ENCODE data around the gene GCNT3.

Gene GCNT3

GRCh38 chr15:59654046-59654445 is 42.5 kb downstream of the GCNT3 start:
- Histone ChIP-seq H3K27ac (ENCODE audit: low read depth, low read length) (no peak overlapping the region), H3K9me2 (replicated peaks; ENCODE audit: control insufficient read depth, low read length) (no peaks in the 10 kb centered on the region), H3K36me3 (ENCODE audit: control insufficient read depth, low read length) (peaks cover 71% of the 10 kb centered on the region), H3K9me3 (ENCODE audit: control insufficient read depth, insufficient read depth, low read length) (no peaks in the 10 kb centered on the region), H3K4me3 (ENCODE audit: low read length) (no peak overlapping the region), H3K79me2 (ENCODE audit: control insufficient read depth, low read length) (peaks cover 56% of the 10 kb centered on the region), H4K20me1 (ENCODE audit: control insufficient read depth, insufficient read depth, low read depth, low read length) (no peaks in the 10 kb centered on the region), H3K4me2 (ENCODE audit: low read length) (no peak overlapping the region), H3K27me3 (ENCODE audit: control insufficient read depth, low read length) (no peaks in the 10 kb centered on the region), H3K4me1 (ENCODE audit: control insufficient read depth, low read length) (peaks cover 22% of the 10 kb centered on the region), H3F3A (ENCODE audit: control insufficient read depth, insufficient read depth) (peaks cover 15% of the 10 kb centered on the region; the same call in 1 of the 2 replicates)
- TF ChIP-seq, protein P1, sequence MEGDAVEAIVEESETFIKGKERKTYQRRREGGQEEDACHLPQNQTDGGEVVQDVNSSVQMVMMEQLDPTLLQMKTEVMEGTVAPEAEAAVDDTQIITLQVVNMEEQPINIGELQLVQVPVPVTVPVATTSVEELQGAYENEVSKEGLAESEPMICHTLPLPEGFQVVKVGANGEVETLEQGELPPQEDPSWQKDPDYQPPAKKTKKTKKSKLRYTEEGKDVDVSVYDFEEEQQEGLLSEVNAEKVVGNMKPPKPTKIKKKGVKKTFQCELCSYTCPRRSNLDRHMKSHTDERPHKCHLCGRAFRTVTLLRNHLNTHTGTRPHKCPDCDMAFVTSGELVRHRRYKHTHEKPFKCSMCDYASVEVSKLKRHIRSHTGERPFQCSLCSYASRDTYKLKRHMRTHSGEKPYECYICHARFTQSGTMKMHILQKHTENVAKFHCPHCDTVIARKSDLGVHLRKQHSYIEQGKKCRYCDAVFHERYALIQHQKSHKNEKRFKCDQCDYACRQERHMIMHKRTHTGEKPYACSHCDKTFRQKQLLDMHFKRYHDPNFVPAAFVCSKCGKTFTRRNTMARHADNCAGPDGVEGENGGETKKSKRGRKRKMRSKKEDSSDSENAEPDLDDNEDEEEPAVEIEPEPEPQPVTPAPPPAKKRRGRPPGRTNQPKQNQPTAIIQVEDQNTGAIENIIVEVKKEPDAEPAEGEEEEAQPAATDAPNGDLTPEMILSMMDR (IDR thresholded peaks at IDR 0.05; ENCODE audit: low read depth, low read length, poor library complexity, severe bottlenecking): no peak
- no peak for TF ChIP-seq EZH2phosphoT487 (IDR thresholded peaks at IDR 0.05; ENCODE audit: borderline replicate concordance, low read length)

- Histone ChIP-seq H3K4me1 (ENCODE audit: control insufficient read depth, low read length) (peaks cover 22% of the 10 kb centered on the region), H3K27me3 (ENCODE audit: control insufficient read depth, low read length) (no peaks in the 10 kb centered on the region), H3F3A (ENCODE audit: control insufficient read depth, insufficient read depth) (peaks cover 14% of the 10 kb centered on the region), H3K79me2 (ENCODE audit: control insufficient read depth, low read length) (peaks cover 51% of the 10 kb centered on the region), H3K36me3 (ENCODE audit: control insufficient read depth, low read length) (peaks cover 64% of the 10 kb centered on the region), H3K9me3 (ENCODE audit: control insufficient read depth, insufficient read depth, low read length) (no peaks in the 10 kb centered on the region), H4K20me1 (ENCODE audit: control insufficient read depth, insufficient read depth, low read depth, low read length) (no peaks in the 10 kb centered on the region), H3K4me3 (ENCODE audit: low read length) (peak within 1 kb of the TSS; percentile 87), H3K4me2 (ENCODE audit: low read length) (peak within 1 kb of the TSS; percentile 70), H3K9me2 (replicated peaks; ENCODE audit: control insufficient read depth, low read length) (no peaks in the 10 kb centered on the region), H3K27ac (ENCODE audit: low read depth, low read length) (peak within 1 kb of the TSS; percentile 57)
- TF ChIP-seq, protein P1 (IDR thresholded peaks at IDR 0.05; ENCODE audit: low read depth, low read length, poor library complexity, severe bottlenecking): no peak
- no peak for TF ChIP-seq EZH2phosphoT487 (IDR thresholded peaks at IDR 0.05; ENCODE audit: borderline replicate concordance, low read length)
Observed at GRCh38 chr15:59656897-59657634, 45.5 kb downstream of the GCNT3 start, which contains the start of gene GTF2A2. Gene GTF2A2 (minus strand): TSS chr15:59657515. CDS start chr15:59652277, 5,238 bp downstream.

DNA sequence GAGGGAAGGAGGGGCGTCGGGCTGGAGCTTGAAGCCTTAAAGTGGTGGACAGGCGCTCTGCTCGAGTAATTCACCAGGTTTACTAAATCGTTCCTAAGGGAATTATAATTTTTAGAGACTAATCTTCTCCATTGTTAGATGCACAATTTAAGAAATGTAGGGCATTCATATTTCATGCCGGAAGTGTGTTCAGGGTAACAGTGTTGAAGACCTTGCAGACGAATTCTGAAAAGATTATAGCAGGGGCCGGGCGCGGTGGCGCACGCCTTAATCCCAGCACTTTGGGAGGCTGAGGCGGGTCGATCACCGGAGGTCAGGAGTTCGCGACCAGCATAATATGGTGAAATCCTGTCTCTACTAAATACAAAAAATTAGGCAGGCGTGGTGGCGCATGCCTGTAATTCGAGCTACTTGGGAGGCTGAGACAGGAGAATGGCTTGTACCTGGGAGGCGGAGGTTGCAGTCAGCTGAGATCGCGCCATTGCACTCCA is 46.1 kb downstream of the GCNT3 start:
- peaks cover 64% of the 10 kb centered on the region for H3K36me3 ChIP-seq (ENCODE audit: control insufficient read depth, low read length)
- no peaks in the 10 kb centered on the region for H4K20me1 ChIP-seq (ENCODE audit: control insufficient read depth, insufficient read depth, low read depth, low read length)
- TF ChIP-seq, protein P1 (IDR thresholded peaks at IDR 0.05; ENCODE audit: low read depth, low read length, poor library complexity, severe bottlenecking): no peak
- no peak for TF ChIP-seq EZH2phosphoT487 (IDR thresholded peaks at IDR 0.05; ENCODE audit: borderline replicate concordance, low read length)
- H3K27me3 ChIP-seq (ENCODE audit: control insufficient read depth, low read length): no peaks in the 10 kb centered on the region
- H3K27ac ChIP-seq (ENCODE audit: low read depth, low read length): no peak overlapping the region
- peaks cover 19% of the 10 kb centered on the region for H3F3A ChIP-seq (ENCODE audit: control insufficient read depth, insufficient read depth)
- peaks cover 46% of the 10 kb centered on the region for H3K79me2 ChIP-seq (ENCODE audit: control insufficient read depth, low read length)
- H3K9me3 ChIP-seq (ENCODE audit: control insufficient read depth, insufficient read depth, low read length): no peaks in the 10 kb centered on the region
- peaks cover 22% of the 10 kb centered on the region for H3K4me1 ChIP-seq (ENCODE audit: control insufficient read depth, low read length)
- peak overlapping the region; percentile 70 for H3K4me2 ChIP-seq (ENCODE audit: low read length)
- H3K9me2 ChIP-seq (replicated peaks; ENCODE audit: control insufficient read depth, low read length): no peaks in the 10 kb centered on the region
- H3K4me3 ChIP-seq (ENCODE audit: low read length): peak overlapping the region; percentile 87
